Lung (tissue), 12 donors: ENCODE results near the gene PRSS27. TPM values are rescaled to one million over a fixed set of nuclear protein-coding genes. Genes with fewer than 3 reads are reported as not detected.

Experiments used
- ATAC-seq: fragments of 200-7000 bp; cut with Tn5 transposase; one replicate; pipeline ENCODE4 v1.9.1; 2020; ENCODE audit warnings: moderate number of reproducible peaks; ENCODE audit not compliant: insufficient read depth, low FRiP score
- DNase-seq, 3 donors: peaks; one replicate each; pipeline ENCODE4 v3.0.0-alpha.2; 2013 to 2017
- H3K27ac ChIP-seq, 2 donors: one replicate each; pipeline ENCODE4 v1.5.1; 2013; ENCODE audit warnings: mild to moderate bottlenecking in 2 of 2, moderate library complexity in 2 of 2, control low read depth in 1 of 2, inconsistent platforms in 1 of 2, low read depth in 1 of 2, low read length in 1 of 2
- H3K27me3 ChIP-seq, 3 donors: one replicate each; pipeline ENCODE4 v1.5.1; 2013; ENCODE audit warnings: low read length in 2 of 3; ENCODE audit not compliant: control insufficient read depth in 3 of 3, insufficient read depth in 3 of 3
- H3K36me3 ChIP-seq, 4 donors: one replicate each; pipeline ENCODE4 v1.5.1; 2013; ENCODE audit warnings: low read length in 4 of 4, mild to moderate bottlenecking in 1 of 4, moderate library complexity in 1 of 4; ENCODE audit not compliant: control insufficient read depth in 4 of 4, insufficient read depth in 4 of 4
- H3K4me1 ChIP-seq, 5 donors: one replicate each; pipeline ENCODE4 v1.5.1; 2013; ENCODE audit warnings: low read length in 5 of 5, mild to moderate bottlenecking in 2 of 5, moderate library complexity in 1 of 5; ENCODE audit not compliant: control insufficient read depth in 5 of 5, insufficient read depth in 5 of 5
- H3K4me3 ChIP-seq: one replicate; pipeline ENCODE4 v1.5.1; 2013; ENCODE audit warnings: mild to moderate bottlenecking, control low read depth, moderate library complexity
- H3K9ac ChIP-seq, 2 donors: one replicate each; pipeline ENCODE4 v1.5.1; 2013; ENCODE audit warnings: low read length in 2 of 2, control low read depth in 1 of 2; ENCODE audit not compliant: insufficient read depth in 1 of 2
- H3K9me3 ChIP-seq, 4 donors: one replicate each; pipeline ENCODE4 v1.5.1; 2013; ENCODE audit warnings: low read length in 3 of 4, mild to moderate bottlenecking in 1 of 4, moderate library complexity in 1 of 4; ENCODE audit not compliant: control insufficient read depth in 4 of 4, insufficient read depth in 3 of 4
- WGBS, 2 donors: extraction: QIAGEN DNeasy Blood & Tissue Kit; methylation state at CpG; one replicate each; pipeline ENCODE4 v1.1.7; 2013; 5-methylcytosine and 5-hydroxymethylcytosine counted together
- polyA plus RNA-seq, 2 donors: library from polyadenylated mRNA; stranded (reverse); fragments of 200-250 nt; gene quantifications; one replicate each; pipeline ENCODE4 v1.2.1, GENCODE V29; 2013
- total RNA-seq, 2 donors: library from RNA; depleted of rRNA in 1 of 2; stranded (reverse); fragments of >200 nt in 1 of 2; gene quantifications; one replicate each; pipeline ENCODE4 v1.2.1, GENCODE V29; 2014 to 2021
- TF ChIP-seq, protein P1 (sequence below): IDR thresholded peaks from 2 replicates; pipeline ENCODE4 v1.5.1; 2012; ENCODE audit warnings: mild to moderate bottlenecking; ENCODE audit errors: control extremely low read depth, extremely low read depth
- donor health status: control.
- donor health status: control.
- donor health status: Bipolar disorder and iron deficiency.
- donor health status: healthy.
- donor health status: DM: yes; HTN: yes; CAD: no.

PRSS27 gene
- total and polyA plus RNA-seq, 4 donors = 1.1 to 2.5 (median 2.1) TPM

DNA sequence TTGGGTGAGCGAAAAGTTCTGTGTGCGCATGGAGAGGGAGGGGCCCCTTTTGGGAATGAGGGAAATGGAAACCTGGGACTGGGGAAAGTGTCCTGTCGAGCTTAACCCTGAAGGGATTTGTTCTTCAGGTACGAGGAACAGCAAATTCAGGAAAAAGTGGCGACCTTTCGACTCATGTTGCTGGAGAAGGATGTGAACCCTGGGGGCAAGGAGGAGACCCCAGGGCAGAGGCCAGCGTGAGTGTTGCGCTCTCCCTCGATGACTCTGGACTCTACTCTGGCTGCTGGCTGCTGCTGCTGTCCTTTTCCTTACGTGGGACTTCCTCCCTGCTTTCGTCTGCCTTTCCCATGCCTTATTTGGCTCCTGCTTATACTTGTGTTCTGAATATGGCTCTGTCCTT lies 37.3 kb upstream of the PRSS27 start:
- Histone ChIP-seq H3K27ac (no peak overlapping the region), H3K36me3 (peaks cover 41 to 56% (median 47%) of the 10 kb centered on the region in 4 donors), H3K9me3 (peaks cover 0 to 2% (median 0%) of the 10 kb centered on the region in 4 donors), H3K9ac (no peak overlapping the region), H3K4me3 (no peak overlapping the region), H3K4me1 (peaks cover 7 to 18% (median 14%) of the 10 kb centered on the region in 5 donors), H3K27me3 (no peaks in the 10 kb centered on the region)
- TF ChIP-seq, protein P1, sequence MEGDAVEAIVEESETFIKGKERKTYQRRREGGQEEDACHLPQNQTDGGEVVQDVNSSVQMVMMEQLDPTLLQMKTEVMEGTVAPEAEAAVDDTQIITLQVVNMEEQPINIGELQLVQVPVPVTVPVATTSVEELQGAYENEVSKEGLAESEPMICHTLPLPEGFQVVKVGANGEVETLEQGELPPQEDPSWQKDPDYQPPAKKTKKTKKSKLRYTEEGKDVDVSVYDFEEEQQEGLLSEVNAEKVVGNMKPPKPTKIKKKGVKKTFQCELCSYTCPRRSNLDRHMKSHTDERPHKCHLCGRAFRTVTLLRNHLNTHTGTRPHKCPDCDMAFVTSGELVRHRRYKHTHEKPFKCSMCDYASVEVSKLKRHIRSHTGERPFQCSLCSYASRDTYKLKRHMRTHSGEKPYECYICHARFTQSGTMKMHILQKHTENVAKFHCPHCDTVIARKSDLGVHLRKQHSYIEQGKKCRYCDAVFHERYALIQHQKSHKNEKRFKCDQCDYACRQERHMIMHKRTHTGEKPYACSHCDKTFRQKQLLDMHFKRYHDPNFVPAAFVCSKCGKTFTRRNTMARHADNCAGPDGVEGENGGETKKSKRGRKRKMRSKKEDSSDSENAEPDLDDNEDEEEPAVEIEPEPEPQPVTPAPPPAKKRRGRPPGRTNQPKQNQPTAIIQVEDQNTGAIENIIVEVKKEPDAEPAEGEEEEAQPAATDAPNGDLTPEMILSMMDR = no peak
- ATAC-seq = no peak
- no peak for DNase-seq
- 82 to 86% methylated on average over 11 of the region's 11 CpGs for WGBS, 2 donors

DNA sequence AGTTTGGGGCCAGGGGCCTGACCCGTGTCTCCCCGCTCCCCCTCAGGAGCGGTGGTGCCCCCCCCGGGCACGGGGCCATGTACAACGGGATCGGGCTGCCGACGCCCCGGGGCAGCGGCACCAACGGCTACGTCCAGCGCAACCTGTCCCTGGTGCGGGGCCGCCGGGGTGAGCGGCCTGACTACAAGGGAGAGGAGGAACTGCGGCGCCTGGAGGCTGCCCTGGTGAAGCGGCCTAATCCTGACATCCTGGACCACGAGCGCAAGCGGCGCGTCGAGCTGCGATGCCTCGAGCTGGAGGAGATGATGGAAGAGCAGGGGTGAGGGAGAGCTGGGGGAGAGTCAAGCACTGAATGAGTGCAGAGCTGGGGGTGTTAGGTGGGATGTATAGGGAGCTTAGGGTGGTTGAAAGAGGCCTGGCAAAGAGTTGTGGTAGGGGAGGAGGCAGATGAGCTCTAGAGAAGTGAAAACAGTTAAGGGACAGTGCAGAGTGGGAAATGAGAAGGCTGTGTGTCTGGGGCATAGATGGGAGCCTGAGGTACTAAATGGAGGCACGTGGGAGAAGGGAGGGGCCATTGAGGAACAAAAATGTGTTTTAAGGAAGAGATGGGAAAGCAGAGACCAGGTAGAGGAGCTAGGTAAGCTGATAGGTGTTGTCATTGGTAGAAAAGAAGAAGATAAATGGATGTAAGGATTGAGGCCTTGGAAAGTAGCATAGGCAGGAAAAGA lies 36.4 kb upstream of the PRSS27 start:
- Histone ChIP-seq H3K27ac (no peak overlapping the region), H3K4me3 (no peak overlapping the region), H3K4me1 (peaks cover 10 to 23% (median 14%) of the 10 kb centered on the region in 5 donors), H3K27me3 (no peaks in the 10 kb centered on the region), H3K36me3 (peaks cover 32 to 47% (median 38%) of the 10 kb centered on the region in 4 donors), H3K9me3 (peaks cover 0 to 2% (median under 1%) of the 10 kb centered on the region in 4 donors), H3K9ac (no peak overlapping the region)
- TF ChIP-seq, protein P1 = no peak
- no peak for DNase-seq
- WGBS, 2 donors = 90 to 92% methylated on average over 30 of the region's 30 CpGs
- ATAC-seq = no peak

DNA sequence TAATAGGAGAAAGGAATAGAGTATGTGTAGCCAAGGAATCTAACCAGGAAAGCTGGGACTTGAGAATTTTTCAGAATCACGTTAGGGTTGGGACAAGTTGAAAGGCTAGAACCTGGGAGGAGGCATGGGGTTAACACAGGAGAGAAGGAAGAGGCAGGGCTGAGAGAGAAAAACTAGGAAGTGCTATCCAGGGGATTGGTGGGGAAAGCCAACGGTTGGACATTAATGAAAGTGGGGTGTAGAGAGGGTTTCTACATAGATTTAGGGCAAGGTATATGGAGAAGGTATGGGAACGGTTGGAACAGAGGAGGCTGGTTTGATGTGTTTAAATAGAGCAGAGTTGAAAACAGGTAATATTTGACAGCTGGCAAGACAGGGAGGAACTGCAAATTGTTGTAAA lies 35.1 kb upstream of the PRSS27 start:
- no peak for DNase-seq
- Histone ChIP-seq H3K36me3 (peaks cover 29 to 34% (median 30%) of the 10 kb centered on the region in 4 donors), H3K27me3 (no peaks in the 10 kb centered on the region), H3K4me3 (no peak overlapping the region), H3K27ac (no peak overlapping the region), H3K9ac (peak overlapping the region in 1 of 2 donors; percentile 46), H3K9me3 (peaks cover 0 to 2% (median 0%) of the 10 kb centered on the region in 4 donors), H3K4me1 (peaks cover 11 to 24% (median 14%) of the 10 kb centered on the region in 5 donors)
- no peak for ATAC-seq
- 20 to 28% methylated on average over 3 of the region's 3 CpGs for WGBS, 2 donors
- TF ChIP-seq, protein P1 = no peak
